ENCODE results near the gene ENTHD1. TPM values are rescaled to one million over a fixed set of nuclear protein-coding genes. Genes with fewer than 3 reads are reported as not detected.

ENTHD1 gene
- total RNA-seq, 4 donors from 2014 or later: not detected

DNA sequence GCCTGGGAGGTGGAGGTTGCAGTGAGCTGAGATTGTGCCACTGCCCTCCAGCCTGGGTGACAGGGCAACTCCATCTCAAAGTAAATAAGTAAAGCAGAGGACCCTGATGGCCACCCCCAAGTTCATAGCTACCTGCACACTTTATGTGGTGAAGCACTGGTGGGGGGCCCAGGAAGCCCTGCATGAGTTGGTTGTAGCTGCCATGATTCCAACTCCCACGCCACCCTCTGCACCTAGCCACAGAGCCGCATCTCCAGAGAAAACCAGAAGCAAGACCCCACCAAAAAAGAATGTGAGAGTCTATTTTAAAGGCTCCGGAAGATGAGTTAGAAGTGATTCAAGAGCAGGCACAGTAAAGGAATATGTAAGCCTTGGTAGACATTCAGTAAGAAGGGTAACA, 46.3 kb upstream of the ENTHD1 start:
- no peaks in the 10 kb centered on the region for H3K9me3 ChIP-seq
- no peaks in the 10 kb centered on the region for H3K4me1 ChIP-seq
- TF ChIP-seq POLR2A (IDR thresholded peaks at IDR 0.05): no peak
- TF ChIP-seq, protein P1, sequence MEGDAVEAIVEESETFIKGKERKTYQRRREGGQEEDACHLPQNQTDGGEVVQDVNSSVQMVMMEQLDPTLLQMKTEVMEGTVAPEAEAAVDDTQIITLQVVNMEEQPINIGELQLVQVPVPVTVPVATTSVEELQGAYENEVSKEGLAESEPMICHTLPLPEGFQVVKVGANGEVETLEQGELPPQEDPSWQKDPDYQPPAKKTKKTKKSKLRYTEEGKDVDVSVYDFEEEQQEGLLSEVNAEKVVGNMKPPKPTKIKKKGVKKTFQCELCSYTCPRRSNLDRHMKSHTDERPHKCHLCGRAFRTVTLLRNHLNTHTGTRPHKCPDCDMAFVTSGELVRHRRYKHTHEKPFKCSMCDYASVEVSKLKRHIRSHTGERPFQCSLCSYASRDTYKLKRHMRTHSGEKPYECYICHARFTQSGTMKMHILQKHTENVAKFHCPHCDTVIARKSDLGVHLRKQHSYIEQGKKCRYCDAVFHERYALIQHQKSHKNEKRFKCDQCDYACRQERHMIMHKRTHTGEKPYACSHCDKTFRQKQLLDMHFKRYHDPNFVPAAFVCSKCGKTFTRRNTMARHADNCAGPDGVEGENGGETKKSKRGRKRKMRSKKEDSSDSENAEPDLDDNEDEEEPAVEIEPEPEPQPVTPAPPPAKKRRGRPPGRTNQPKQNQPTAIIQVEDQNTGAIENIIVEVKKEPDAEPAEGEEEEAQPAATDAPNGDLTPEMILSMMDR (IDR thresholded peaks at IDR 0.05): no peak
- no peaks in the 10 kb centered on the region for H3K27me3 ChIP-seq
- peak overlapping the region in 1 of 4 donors; percentile 33 for H3K27ac ChIP-seq
- H3K36me3 ChIP-seq: no peaks in the 10 kb centered on the region
- H3K4me3 ChIP-seq: no peak overlapping the region
- no peak for DNase-seq

DNA sequence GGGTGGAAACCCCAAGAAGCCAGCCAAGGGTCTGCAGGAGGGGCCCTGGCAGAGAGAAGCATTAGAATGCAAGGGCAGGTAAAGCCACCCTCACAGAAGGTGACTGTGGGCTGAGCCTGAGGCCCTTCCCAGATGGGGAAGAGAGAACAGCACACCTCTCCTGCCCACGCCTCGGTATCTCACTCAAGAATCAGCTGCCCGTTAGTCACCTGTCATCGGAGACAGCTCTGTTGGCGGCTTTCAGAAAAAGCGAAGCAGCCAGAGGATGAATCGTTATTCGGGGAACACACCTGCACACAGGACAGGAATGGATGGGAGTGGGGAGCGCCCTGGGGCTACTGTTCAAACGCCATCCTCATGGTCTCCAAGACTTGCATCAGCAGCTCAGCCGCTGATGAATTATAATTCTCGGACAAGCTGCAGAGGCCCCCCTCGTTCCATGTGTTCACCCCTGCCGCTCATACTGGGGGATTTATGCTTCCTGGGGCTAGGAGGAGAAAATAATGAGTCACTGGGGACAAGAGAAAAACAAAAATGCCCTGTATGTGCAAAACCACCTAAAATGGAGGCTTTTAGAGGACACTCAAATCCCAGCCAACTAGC, 45.0 kb upstream of the ENTHD1 start:
- DNase-seq: no peak
- H3K4me3 ChIP-seq: no peak overlapping the region
- H3K27ac ChIP-seq: peak overlapping the region in 1 of 4 donors; percentile 5
- no peaks in the 10 kb centered on the region for H3K9me3 ChIP-seq
- no peaks in the 10 kb centered on the region for H3K27me3 ChIP-seq
- H3K36me3 ChIP-seq: no peaks in the 10 kb centered on the region
- no peaks in the 10 kb centered on the region for H3K4me1 ChIP-seq
- no peak for TF ChIP-seq POLR2A (IDR thresholded peaks at IDR 0.05)
- TF ChIP-seq, protein P1 (IDR thresholded peaks at IDR 0.05): no peak

DNA sequence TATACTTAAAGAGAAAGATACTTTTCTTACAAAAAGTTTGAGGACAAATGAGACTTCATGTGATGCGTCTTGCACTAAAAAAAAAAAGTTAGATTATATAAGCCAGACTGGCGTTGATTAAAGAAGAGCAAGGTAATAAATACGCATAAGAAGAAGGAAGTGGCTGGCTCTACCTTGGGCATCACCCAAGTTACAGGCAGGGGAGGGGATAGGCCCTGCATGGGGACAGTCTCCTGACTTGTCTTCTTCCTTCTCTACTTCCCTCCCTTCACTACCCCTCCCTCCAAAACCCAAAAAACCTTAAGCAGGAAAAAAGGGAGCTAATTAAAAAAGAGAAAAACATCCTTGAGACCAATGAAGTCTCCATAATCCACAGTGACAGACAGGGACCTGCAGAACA, 44.3 kb upstream of the ENTHD1 start:
- Histone ChIP-seq H3K27me3 (no peaks in the 10 kb centered on the region), H3K4me1 (no peaks in the 10 kb centered on the region), H3K27ac (no peak overlapping the region), H3K4me3 (no peak overlapping the region), H3K36me3 (no peaks in the 10 kb centered on the region), H3K9me3 (no peaks in the 10 kb centered on the region)
- peak in 2 of 3 donors; percentile 37 to 51 for DNase-seq
- no peak for TF ChIP-seq POLR2A (IDR thresholded peaks at IDR 0.05)
- TF ChIP-seq, protein P1 (IDR thresholded peaks at IDR 0.05): no peak

DNA sequence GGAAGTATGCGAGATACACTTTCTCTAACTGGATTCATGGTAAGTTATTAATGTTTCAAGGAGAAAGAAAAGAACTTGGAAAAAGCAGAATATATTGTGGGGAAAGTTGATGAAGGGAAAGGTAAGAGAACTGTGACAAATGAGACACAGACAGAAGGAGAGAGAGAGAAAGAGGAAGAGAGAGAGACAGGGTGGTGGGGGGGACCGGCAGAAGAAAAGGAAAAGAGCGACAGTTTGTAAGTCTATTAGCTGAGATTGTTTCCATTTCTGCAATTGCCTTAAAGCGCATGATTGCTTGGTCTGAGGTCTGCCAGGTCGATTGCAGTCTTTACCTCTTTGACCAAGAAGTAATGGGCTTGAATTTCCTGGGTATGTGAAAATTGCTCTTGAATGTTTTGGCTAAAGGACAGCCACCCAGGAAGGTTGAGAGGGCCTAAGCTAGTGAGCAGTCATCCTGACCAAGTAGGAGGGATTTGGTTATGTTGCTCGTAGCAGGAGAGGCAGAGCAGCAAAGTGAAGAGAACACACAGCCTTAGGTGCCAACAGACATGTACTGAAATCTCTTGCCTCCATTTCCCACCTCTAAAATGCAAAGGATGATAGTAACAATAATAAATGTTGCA, 43.1 kb upstream of the ENTHD1 start:
- H3K9me3 ChIP-seq: no peaks in the 10 kb centered on the region
- no peak overlapping the region for H3K4me3 ChIP-seq
- no peaks in the 10 kb centered on the region for H3K36me3 ChIP-seq
- no peaks in the 10 kb centered on the region for H3K27me3 ChIP-seq
- TF ChIP-seq POLR2A (IDR thresholded peaks at IDR 0.05): no peak
- TF ChIP-seq, protein P1 (IDR thresholded peaks at IDR 0.05): no peak
- peak overlapping the region in 1 of 4 donors; percentile 50 for H3K27ac ChIP-seq
- no peaks in the 10 kb centered on the region for H3K4me1 ChIP-seq
- peak in 1 of 3 donors; percentile 29 for DNase-seq

DNA sequence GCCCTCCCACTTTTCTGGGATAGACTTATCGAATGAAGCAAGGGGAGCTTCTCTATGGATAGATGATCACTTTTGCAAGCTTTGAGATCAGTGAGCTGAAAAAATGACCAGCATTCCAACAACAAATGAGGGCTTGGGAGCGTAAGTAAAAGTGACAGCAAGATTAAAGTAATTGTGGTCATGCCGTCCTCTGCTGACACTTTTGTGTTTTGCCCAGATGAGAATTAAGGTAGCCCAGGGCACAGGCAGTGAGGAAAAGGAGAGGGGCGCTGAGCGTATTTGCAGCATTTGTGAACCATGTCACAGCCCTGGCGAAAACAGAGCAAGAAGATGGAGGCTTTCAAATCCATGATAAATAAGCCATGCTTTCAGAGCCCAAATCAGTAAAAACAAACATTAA, 42.1 kb upstream of the ENTHD1 start:
- no peak for TF ChIP-seq POLR2A (IDR thresholded peaks at IDR 0.05)
- TF ChIP-seq, protein P1 (IDR thresholded peaks at IDR 0.05): no peak
- no peak overlapping the region for H3K27ac ChIP-seq
- no peak overlapping the region for H3K4me3 ChIP-seq
- H3K27me3 ChIP-seq: no peaks in the 10 kb centered on the region
- DNase-seq: no peak
- H3K36me3 ChIP-seq: no peaks in the 10 kb centered on the region
- H3K9me3 ChIP-seq: no peaks in the 10 kb centered on the region
- H3K4me1 ChIP-seq: no peaks in the 10 kb centered on the region

Measured in Peyer's patch (tissue), 4 donors.